HepG2 (cell line): ENCODE data around the gene NUDCD2. TPM values are rescaled to one million over a fixed set of nuclear protein-coding genes. Genes with fewer than 3 reads are reported as not detected.

ENCODE experiments used
- ADNP ChIP-seq: sonication (generic); formaldehyde crosslinking; IDR thresholded peaks from 2 replicates; pipeline ENCODE4 v1.4.0; 2020; ENCODE audit warnings: missing genetic modification reagents
- GMEB2 ChIP-seq: IDR thresholded peaks from 2 replicates; pipeline ENCODE4 v1.6.1; 2016; ENCODE audit warnings: missing biosample characterization, missing genetic modification reagents, low read depth
- KLF16 ChIP-seq, 2 experiments: sonication (generic) in 1 of 2; formaldehyde crosslinking in 1 of 2; IDR thresholded peaks; 2 replicates each; pipeline versions ENCODE4 v1.6.1 to v1.8.0; 2016 to 2023; ENCODE audit warnings: missing genetic modification reagents in 2 of 2, missing compliant biosample characterization in 1 of 2
- SRSF4 ChIP-seq: fragments of 200-400 bp; formaldehyde crosslinking; IDR thresholded peaks from one replicate; pipeline ENCODE4 v1.6.1; 2018; ENCODE audit warnings: mild to moderate bottlenecking, low read depth, low read length, moderate library complexity; ENCODE audit not compliant: poor library complexity, severe bottlenecking
- ZNF235 ChIP-seq: sonication (generic); formaldehyde crosslinking; IDR thresholded peaks from 2 replicates; pipeline ENCODE4 v1.8.1; 2023; ENCODE audit warnings: mild to moderate bottlenecking, missing genetic modification reagents, borderline replicate concordance
- ZNF331 ChIP-seq: sonication (generic); formaldehyde crosslinking; IDR thresholded peaks from 2 replicates; pipeline ENCODE4 v1.4.0; 2020; ENCODE audit warnings: missing genetic modification reagents
- ZNF549 ChIP-seq: sonication (generic); formaldehyde crosslinking; IDR thresholded peaks from 2 replicates; pipeline ENCODE4 v1.5.0; 2020; ENCODE audit warnings: missing genetic modification reagents
- ZNF556 ChIP-seq: sonication (generic); formaldehyde crosslinking; IDR thresholded peaks from 2 replicates; pipeline ENCODE4 v1.4.0; 2020; ENCODE audit warnings: mild to moderate bottlenecking, missing genetic modification reagents, borderline replicate concordance
- ZNF644 ChIP-seq: IDR thresholded peaks from 2 replicates; pipeline ENCODE4 v1.6.1; 2016; ENCODE audit warnings: low read depth
- polyA plus RNA-seq, 8 experiments: library from polyadenylated mRNA; depleted of rRNA in 3 of 8; stranded (reverse) in 7 of 8; unstranded in 1 of 8; fragments of >200 nt; fragmentation: Illumina TruSeq in 4 of 8; extraction: Trizol in 4 of 8; gene quantifications; 2 replicates each; pipeline versions ENCODE4 v1.2.1 to v1.2.3, GENCODE V29; 2011 to 2016; ENCODE audit warnings: low read depth in 4 of 8, missing spikeins in 1 of 8, mixed read lengths in 1 of 8; ENCODE audit not compliant: insufficient read depth in 1 of 8
- total RNA-seq, 5 experiments: library from RNA; depleted of rRNA; stranded (reverse); fragments of >200 nt; fragmentation: Illumina TruSeq; extraction: Trizol; gene quantifications; 2 replicates each; pipeline ENCODE4 v1.2.3, GENCODE V29; 2016; ENCODE audit warnings: low read depth in 1 of 5
- TF ChIP-seq, protein P1 (sequence below): sonication (generic); formaldehyde crosslinking; IDR thresholded peaks from 2 replicates; pipeline ENCODE4 v1.4.0; 2020; ENCODE audit warnings: missing genetic modification reagents, borderline replicate concordance
- TF ChIP-seq, protein P2 (sequence below): IDR thresholded peaks from 2 replicates; pipeline ENCODE4 v1.4.0; 2020; ENCODE audit warnings: mild to moderate bottlenecking, missing genetic modification reagents

Gene NUDCD2
- total and polyA plus RNA-seq, 2 of the 13 experiments (the other 11 are each of a cell fraction or from before 2014, with no cell fraction given), result 14.8 to 39.2 TPM

DNA sequence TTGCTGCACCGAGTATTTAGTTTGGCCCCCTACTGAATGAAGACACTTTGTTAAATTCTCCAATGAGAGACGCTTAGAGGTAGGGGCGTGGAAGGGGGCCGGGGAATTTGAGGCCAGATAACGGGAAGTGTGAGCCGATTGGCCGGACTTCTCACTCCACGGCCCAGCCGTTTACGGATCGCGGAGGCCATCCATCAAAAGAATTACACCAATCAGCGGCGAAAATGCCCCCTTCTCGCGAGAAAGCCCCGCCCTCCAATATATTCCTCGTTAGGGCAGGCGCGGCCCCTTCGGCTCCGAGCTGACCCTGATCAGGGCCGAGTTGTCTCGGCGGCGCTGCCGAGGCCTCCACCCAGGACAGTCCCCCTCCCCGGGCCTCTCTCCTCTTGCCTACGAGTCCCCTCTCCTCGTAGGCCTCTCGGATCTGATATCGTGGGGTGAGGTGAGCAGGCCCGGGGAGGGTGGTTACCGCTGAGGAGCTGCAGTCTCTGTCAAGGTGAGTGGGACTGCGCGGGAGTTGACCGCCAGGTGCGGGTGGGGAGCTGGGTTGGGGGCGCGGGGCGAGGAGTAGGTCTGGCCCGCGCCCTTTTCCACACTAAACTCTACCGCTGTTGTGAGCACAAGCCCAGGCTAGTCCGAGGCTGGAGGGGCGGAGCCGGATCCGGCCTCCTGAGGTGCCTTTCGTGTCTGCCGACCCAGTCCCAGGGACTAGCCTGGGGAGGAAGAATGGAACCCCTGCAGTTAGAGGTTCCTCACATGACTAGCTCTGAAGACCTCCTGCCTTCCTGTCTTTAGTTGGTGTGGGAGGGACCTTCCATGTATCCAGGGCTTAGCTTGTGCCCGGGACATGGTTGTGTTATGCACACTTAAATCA lies 22.4 kb downstream of the NUDCD2 start, which contains the start of gene CCNG1 (continued):
- TF ChIP-seq, protein P1, sequence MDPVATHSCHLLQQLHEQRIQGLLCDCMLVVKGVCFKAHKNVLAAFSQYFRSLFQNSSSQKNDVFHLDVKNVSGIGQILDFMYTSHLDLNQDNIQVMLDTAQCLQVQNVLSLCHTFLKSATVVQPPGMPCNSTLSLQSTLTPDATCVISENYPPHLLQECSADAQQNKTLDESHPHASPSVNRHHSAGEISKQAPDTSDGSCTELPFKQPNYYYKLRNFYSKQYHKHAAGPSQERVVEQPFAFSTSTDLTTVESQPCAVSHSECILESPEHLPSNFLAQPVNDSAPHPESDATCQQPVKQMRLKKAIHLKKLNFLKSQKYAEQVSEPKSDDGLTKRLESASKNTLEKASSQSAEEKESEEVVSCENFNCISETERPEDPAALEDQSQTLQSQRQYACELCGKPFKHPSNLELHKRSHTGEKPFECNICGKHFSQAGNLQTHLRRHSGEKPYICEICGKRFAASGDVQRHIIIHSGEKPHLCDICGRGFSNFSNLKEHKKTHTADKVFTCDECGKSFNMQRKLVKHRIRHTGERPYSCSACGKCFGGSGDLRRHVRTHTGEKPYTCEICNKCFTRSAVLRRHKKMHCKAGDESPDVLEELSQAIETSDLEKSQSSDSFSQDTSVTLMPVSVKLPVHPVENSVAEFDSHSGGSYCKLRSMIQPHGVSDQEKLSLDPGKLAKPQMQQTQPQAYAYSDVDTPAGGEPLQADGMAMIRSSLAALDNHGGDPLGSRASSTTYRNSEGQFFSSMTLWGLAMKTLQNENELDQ (CRISPR knock-in tag), result no peak
- TF ChIP-seq ZNF556 (CRISPR knock-in tag), result no peak; the same call in 1 of the 2 replicates
- TF ChIP-seq GMEB2 (CRISPR knock-in tag), result no peak
- TF ChIP-seq ZNF235, result no peak; the same call in 1 of the 2 replicates
- peak; percentile 22; the same call in 1 of the 2 replicates for TF ChIP-seq ZNF331 (CRISPR knock-in tag)
- no peak for TF ChIP-seq ZNF549
- no peak for TF ChIP-seq SRSF4
- TF ChIP-seq ZNF644 (CRISPR knock-in tag), result no peak
- no peak for TF ChIP-seq ADNP (CRISPR knock-in tag)
- peak in 1 of 2 experiments; percentile 28; a peak in 1 of 4 replicates for TF ChIP-seq KLF16 (CRISPR knock-in tag; IDR thresholded peaks at IDR 0.05)
- TF ChIP-seq, protein P2, sequence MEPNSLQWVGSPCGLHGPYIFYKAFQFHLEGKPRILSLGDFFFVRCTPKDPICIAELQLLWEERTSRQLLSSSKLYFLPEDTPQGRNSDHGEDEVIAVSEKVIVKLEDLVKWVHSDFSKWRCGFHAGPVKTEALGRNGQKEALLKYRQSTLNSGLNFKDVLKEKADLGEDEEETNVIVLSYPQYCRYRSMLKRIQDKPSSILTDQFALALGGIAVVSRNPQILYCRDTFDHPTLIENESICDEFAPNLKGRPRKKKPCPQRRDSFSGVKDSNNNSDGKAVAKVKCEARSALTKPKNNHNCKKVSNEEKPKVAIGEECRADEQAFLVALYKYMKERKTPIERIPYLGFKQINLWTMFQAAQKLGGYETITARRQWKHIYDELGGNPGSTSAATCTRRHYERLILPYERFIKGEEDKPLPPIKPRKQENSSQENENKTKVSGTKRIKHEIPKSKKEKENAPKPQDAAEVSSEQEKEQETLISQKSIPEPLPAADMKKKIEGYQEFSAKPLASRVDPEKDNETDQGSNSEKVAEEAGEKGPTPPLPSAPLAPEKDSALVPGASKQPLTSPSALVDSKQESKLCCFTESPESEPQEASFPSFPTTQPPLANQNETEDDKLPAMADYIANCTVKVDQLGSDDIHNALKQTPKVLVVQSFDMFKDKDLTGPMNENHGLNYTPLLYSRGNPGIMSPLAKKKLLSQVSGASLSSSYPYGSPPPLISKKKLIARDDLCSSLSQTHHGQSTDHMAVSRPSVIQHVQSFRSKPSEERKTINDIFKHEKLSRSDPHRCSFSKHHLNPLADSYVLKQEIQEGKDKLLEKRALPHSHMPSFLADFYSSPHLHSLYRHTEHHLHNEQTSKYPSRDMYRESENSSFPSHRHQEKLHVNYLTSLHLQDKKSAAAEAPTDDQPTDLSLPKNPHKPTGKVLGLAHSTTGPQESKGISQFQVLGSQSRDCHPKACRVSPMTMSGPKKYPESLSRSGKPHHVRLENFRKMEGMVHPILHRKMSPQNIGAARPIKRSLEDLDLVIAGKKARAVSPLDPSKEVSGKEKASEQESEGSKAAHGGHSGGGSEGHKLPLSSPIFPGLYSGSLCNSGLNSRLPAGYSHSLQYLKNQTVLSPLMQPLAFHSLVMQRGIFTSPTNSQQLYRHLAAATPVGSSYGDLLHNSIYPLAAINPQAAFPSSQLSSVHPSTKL (CRISPR knock-in tag), result peak; percentile 21; the same call in 1 of the 2 replicates
